Memory B cell (primary cell): Measurements from ENCODE around the gene CCDC142.
A peak's percentile ranks its signal among the peaks of the same experiment; 100 is the strongest.
"Not testable (repeated sequence)": the region's sequence is repeated elsewhere in the genome, so short reads cannot be mapped to it uniquely, and the experiment has no call there.

Experiments used
- ATAC-seq: fragments of 150-1000 bp; cut with Tn5 transposase; 2 replicates; pipeline ENCODE4 v1.10.0; 2021; ENCODE audit warnings: low read depth, mild to moderate bottlenecking, moderate library complexity
- DNase-seq, 2 donors: peaks; one replicate each; pipeline ENCODE4 v3.0.0; 2022; ENCODE audit warnings: low spot score in 2 of 2
- H3K27ac Mint-ChIP-seq: one replicate; pipeline ENCODE4 v1.8.0; 2022; ENCODE audit warnings: mild to moderate bottlenecking, moderate library complexity, mixed read lengths
- H3K27me3 Mint-ChIP-seq: one replicate; pipeline ENCODE4 v1.8.0; 2022; ENCODE audit warnings: mixed read lengths
- H3K36me3 Mint-ChIP-seq: one replicate; pipeline ENCODE4 v1.8.0; 2022; ENCODE audit warnings: mild to moderate bottlenecking, mixed read lengths
- H3K4me1 Mint-ChIP-seq: one replicate; pipeline ENCODE4 v1.8.0; 2022; ENCODE audit warnings: mixed read lengths
- H3K4me3 Mint-ChIP-seq: one replicate; pipeline ENCODE4 v1.8.0; 2022; ENCODE audit warnings: mild to moderate bottlenecking, moderate library complexity, mixed read lengths
- H3K9me3 Mint-ChIP-seq: one replicate; pipeline ENCODE4 v1.8.0; 2022; ENCODE audit warnings: mixed read lengths

CCDC142 gene

GRCh38 chr2:74472086-74472944, 10.5 kb downstream of the CCDC142 start, which contains the start of gene MRPL53:
Gene MRPL53, minus strand, starts transcription at chr2:74472680. Its CDS starts 20 bp downstream, at chr2:74472660.
- H3K9me3 Mint-ChIP-seq = no peaks in the 10 kb centered on the region
- no peaks in the 10 kb centered on the region for H3K27me3 Mint-ChIP-seq
- H3K4me3 Mint-ChIP-seq = peak within 1 kb of the TSS; percentile 96
- peak within 1 kb of the TSS; percentile 97 for H3K27ac Mint-ChIP-seq
- DNase-seq = peak; percentile 95 to 98
- H3K4me1 Mint-ChIP-seq = peaks cover 13% of the 10 kb centered on the region
- peak; percentile 96 for ATAC-seq
- peaks cover 7% of the 10 kb centered on the region for H3K36me3 Mint-ChIP-seq

DNA sequence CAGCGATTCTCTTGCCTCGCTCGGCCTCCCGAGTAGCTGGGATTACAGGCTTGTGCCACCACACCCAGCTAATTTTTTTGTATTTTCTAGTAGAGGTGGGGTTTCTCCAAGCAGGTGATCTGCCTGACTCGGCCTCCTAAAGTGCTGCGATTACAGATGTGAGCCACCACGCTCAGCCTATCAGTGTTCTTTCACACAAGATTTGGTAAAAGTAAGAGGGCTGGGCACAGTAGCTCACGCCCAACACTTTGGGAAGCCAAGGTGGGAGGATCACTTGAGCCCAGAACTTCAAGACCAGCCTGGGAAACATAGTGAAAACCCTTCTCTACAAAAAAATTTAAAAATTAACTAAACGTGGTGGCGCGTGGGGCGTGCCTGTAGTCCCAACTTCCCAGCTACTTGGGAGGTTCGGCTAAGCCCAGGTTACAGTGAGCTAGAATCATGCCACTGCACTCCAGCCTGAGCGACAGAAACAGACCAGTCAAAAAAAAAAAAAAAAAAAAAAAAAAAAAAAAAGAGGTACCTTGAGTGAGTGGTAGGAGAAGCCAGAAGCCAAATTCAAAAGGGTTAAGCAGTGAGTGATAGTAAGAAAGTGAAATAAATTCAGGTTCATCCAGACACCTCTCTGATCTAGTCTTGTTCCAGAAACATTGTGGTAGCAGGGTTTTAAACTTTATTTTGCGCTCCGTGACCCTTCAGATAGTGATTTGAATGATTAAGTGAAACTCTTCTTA, 11.3 kb downstream of the CCDC142 start:
- Mint-ChIP-seq H3K27me3 (no peaks in the 10 kb centered on the region), H3K27ac (peak overlapping the region; percentile 97), H3K9me3 (no peaks in the 10 kb centered on the region), H3K36me3 (peaks cover 6% of the 10 kb centered on the region), H3K4me1 (peaks cover 13% of the 10 kb centered on the region), H3K4me3 (peak overlapping the region; percentile 96)
- ATAC-seq = no peak
- DNase-seq = no peak

- H3K36me3 Mint-ChIP-seq, ATAC-seq, H3K27me3 Mint-ChIP-seq, DNase-seq, H3K9me3 Mint-ChIP-seq: not testable (repeated sequence)
- H3K4me3 Mint-ChIP-seq = peak overlapping the region; percentile 24
- peaks cover 13% of the 10 kb centered on the region for H3K4me1 Mint-ChIP-seq
- peak overlapping the region; percentile 1 for H3K27ac Mint-ChIP-seq
Measured at GRCh38 chr2:74470742-74471141, 12.1 kb downstream of the CCDC142 start.

DNA sequence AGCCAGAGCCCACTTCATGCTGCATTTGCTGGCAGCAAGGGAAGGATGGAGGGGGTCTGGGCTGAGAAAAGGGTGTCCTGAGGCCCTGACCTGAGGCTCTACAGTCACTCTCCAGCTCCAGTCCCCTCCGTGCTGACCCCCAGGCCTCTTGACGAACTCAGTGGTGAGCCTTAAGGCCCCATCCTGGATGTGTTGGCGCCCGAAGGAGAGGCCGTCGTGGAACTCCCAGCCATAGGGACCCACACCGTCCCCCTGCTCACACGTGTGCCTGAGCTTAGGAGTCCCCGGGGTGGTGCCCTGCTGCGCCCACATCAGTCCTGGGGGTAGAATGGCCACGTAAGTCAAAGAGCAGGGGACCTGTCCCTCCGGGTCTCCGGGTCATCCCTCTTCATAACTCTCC, 18.4 kb downstream of the CCDC142 start:
- peak overlapping the region; percentile 98 for H3K4me3 Mint-ChIP-seq
- peak overlapping the region; percentile 97 for H3K27ac Mint-ChIP-seq
- H3K27me3 Mint-ChIP-seq = no peaks in the 10 kb centered on the region
- ATAC-seq (no peak), DNase-seq (no peak)
- H3K4me1 Mint-ChIP-seq = peaks cover 23% of the 10 kb centered on the region
- H3K9me3 Mint-ChIP-seq = no peaks in the 10 kb centered on the region
- H3K36me3 Mint-ChIP-seq = peaks cover 6% of the 10 kb centered on the region

DNA sequence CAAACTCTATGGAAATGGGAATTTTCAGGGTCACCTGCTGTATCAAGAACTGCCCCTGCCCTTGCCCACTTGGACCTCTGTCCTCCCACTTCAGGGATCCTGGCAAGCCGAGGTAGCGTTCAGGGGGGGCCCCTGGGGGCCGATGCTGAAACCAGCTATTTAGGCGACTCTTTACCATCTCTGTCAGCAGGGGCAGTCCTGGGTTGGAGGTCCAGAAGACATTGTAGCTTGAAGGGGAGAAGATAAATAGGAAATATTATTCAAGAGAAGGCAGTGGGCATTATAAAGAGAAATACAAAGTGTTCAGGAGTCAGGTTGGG, 20.1 kb downstream of the CCDC142 start:
- Mint-ChIP-seq H3K36me3 (peaks cover 6% of the 10 kb centered on the region), H3K4me1 (peaks cover 28% of the 10 kb centered on the region), H3K4me3 (no peak overlapping the region), H3K27me3 (no peaks in the 10 kb centered on the region), H3K9me3 (no peaks in the 10 kb centered on the region), H3K27ac (peak overlapping the region; percentile 24)
- DNase-seq (no peak), ATAC-seq (no peak)

DNA sequence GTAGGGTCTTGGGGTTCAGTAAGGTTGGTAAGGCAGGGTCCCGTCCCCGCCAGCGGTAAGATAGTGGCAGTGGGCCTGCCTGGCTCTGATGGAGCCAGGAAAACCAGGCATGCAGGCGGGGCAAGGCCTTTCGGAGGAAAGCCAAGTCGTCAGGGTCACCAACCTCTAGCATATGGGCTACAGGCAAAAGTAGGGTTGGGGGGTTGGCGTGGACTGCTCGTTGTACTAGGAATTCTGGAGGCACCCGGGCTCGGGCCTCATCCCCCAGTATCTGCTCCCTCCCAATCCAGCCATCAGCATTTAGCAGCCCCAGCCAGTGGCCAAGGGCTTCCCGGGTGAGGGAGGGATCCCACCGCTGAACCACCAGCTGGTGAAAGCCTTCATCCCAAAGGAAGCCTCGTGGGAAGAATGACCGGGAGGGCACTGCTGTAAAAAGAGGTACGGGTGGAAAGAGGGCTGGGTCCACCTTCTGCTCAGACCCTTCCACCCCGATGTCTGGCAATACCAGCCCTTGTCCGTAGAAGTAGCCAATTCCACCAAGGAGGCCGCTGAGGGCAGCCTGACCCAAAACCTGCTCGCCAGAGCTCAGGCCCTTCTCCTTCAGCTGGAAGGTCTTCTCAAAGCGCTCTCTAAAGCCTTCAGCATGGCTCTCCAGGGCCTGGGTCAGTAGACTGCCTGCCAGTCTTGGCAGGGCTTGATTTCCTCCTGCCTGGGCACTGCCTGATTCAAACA, 20.6 kb downstream of the CCDC142 start:
- ATAC-seq (no peak), DNase-seq (no peak)
- no peaks in the 10 kb centered on the region for H3K27me3 Mint-ChIP-seq
- H3K4me1 Mint-ChIP-seq = peaks cover 29% of the 10 kb centered on the region
- H3K4me3 Mint-ChIP-seq = no peak overlapping the region
- H3K36me3 Mint-ChIP-seq = peaks cover 6% of the 10 kb centered on the region
- no peaks in the 10 kb centered on the region for H3K9me3 Mint-ChIP-seq
- peak overlapping the region; percentile 24 for H3K27ac Mint-ChIP-seq

- no peak for ATAC-seq
- Mint-ChIP-seq H3K36me3 (peaks cover 9% of the 10 kb centered on the region), H3K27me3 (no peaks in the 10 kb centered on the region), H3K4me3 (no peak overlapping the region), H3K27ac (no peak overlapping the region), H3K4me1 (peaks cover 37% of the 10 kb centered on the region), H3K9me3 (no peaks in the 10 kb centered on the region)
- no peak for DNase-seq
Measured at GRCh38 chr2:74461187-74462053, 21.4 kb downstream of the CCDC142 start.

DNA sequence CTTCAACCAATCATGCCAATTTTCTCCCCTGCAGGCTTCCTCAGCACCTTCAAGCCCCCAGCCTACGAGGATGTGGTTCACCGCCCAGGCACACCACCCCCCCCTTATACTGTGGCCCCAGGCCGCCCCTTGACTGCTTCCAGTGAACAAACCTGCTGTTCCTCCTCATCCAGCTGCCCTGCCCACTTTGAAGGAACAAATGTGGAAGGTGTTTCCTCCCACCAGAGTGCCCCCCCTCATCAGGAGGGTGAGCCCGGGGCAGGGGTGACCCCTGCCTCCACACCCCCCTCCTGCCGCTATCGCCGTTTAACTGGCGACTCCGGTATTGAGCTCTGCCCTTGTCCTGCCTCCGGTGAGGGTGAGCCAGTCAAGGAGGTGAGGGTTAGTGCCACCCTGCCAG, 22.6 kb downstream of the CCDC142 start:
- ATAC-seq, DNase-seq, H3K27ac Mint-ChIP-seq, H3K27me3 Mint-ChIP-seq, H3K9me3 Mint-ChIP-seq: not testable (repeated sequence)
- Mint-ChIP-seq H3K36me3 (peaks cover 11% of the 10 kb centered on the region), H3K4me1 (peaks cover 42% of the 10 kb centered on the region), H3K4me3 (peak overlapping the region; percentile 21)

- Mint-ChIP-seq H3K36me3 (peaks cover 11% of the 10 kb centered on the region), H3K4me3 (peak overlapping the region; percentile 83), H3K4me1 (peaks cover 48% of the 10 kb centered on the region)
- not testable (repeated sequence) for H3K27me3 Mint-ChIP-seq, DNase-seq, H3K27ac Mint-ChIP-seq, H3K9me3 Mint-ChIP-seq, ATAC-seq
Measured at GRCh38 chr2:74459503-74460118, 23.2 kb downstream of the CCDC142 start.

GRCh38 chr2:74458938-74459363, 23.8 kb downstream of the CCDC142 start:
- Mint-ChIP-seq H3K4me3 (peak overlapping the region; percentile 96), H3K4me1 (peaks cover 44% of the 10 kb centered on the region), H3K36me3 (peaks cover 11% of the 10 kb centered on the region), H3K27ac (peak overlapping the region; percentile 99), H3K27me3 (no peaks in the 10 kb centered on the region), H3K9me3 (no peaks in the 10 kb centered on the region)
- DNase-seq (no peak), ATAC-seq (no peak)

DNA sequence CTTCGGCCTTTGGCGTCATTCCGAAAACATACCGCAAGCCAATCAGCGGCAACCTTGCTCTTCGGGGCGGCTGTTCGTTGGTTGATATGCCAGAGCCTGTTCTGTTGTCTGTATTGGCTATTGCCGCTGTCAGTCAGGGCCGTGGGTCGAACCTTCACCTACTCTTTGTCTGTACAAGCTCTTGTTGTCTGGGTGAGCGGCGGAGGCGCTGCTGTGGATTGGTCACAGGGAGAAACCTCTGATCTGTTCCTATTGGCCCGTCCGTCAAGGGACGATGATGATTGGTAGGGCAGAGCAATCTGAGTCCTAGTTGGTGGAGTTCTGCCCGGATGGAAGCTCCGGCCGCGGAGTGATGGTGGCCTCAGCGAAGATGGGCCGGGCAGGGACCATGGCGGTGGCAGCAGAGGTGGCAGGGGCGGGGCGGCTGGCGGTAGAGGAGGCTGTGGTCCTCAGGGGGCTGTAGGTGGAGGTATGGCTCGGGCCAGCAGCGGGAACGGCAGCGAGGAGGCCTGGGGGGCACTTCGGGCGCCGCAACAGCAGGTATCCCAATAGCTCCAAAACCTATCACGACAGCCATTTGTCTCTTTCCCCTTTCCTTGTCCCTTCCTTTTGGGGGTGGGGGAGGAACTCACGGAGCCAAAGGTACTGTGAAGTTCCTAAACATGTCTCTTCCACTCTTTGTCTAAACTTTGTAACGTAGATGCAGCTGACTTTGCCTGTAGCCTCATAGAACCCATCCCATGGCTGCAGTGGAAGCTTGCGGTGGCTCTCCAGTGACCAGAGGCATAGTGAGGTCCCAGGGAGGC, 24.5 kb downstream of the CCDC142 start, which contains the start of gene WBP1:
Gene WBP1, plus strand, starts transcription at position 307 of the 806 bp plus-strand sequence. Its CDS starts 165 bp downstream, at position 472.
- H3K36me3 Mint-ChIP-seq = peaks cover 11% of the 10 kb centered on the region
- H3K27me3 Mint-ChIP-seq = no peaks in the 10 kb centered on the region
- peaks cover 44% of the 10 kb centered on the region for H3K4me1 Mint-ChIP-seq

DNA sequence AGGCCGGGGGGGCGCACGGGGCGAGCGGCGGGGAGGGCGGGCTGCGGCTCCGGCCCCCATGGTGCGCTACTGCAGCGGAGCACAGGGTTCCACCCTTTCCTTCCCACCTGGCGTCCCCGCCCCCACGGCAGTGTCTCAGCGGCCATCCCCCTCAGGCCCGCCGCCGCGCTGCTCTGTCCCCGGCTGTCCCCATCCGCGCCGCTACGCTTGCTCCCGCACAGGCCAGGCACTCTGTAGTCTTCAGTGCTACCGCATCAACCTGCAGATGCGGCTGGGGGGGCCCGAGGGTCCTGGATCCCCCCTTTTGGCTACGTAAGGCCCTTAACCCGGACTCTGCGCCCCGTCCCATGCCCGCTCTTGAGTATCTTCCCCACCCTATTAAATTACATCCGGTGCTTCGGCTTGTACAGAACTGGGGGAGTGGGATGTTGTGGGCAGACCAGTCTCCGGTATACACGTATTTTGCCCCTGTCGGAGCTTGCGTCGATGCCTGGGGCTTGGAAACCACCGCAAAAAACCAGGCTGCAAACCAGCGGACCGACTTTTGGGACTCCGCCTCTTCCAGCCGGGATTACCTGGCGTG, 25.2 kb downstream of the CCDC142 start:
- peaks cover 8% of the 10 kb centered on the region for H3K36me3 Mint-ChIP-seq
- DNase-seq (peak; percentile 85 to 89), ATAC-seq (peak; percentile 47)
- no peaks in the 10 kb centered on the region for H3K9me3 Mint-ChIP-seq
- peak overlapping the region; percentile 96 for H3K4me3 Mint-ChIP-seq
- H3K27me3 Mint-ChIP-seq = no peaks in the 10 kb centered on the region
- H3K27ac Mint-ChIP-seq = peak overlapping the region; percentile 99
- H3K4me1 Mint-ChIP-seq = peaks cover 41% of the 10 kb centered on the region

More for the DNA sequence above, 24.5 kb downstream of the CCDC142 start, which contains the start of gene WBP1:
- H3K4me3 Mint-ChIP-seq = peak within 1 kb of the TSS; percentile 96
- H3K9me3 Mint-ChIP-seq = no peaks in the 10 kb centered on the region
- ATAC-seq = peak; percentile 76
- H3K27ac Mint-ChIP-seq = peak within 1 kb of the TSS; percentile 99
- DNase-seq = peak in 1 of 2 donors; percentile 96
